ENCODE data around the gene COL2A1. TPM values are rescaled to one million over a fixed set of nuclear protein-coding genes. Genes with fewer than 3 reads are reported as not detected.
A peak's percentile ranks its signal among the peaks of the same experiment; 100 is the strongest.

The COL2A1 gene
- total RNA-seq, 1 donor from 2014 or later: 1.9 TPM

DNA sequence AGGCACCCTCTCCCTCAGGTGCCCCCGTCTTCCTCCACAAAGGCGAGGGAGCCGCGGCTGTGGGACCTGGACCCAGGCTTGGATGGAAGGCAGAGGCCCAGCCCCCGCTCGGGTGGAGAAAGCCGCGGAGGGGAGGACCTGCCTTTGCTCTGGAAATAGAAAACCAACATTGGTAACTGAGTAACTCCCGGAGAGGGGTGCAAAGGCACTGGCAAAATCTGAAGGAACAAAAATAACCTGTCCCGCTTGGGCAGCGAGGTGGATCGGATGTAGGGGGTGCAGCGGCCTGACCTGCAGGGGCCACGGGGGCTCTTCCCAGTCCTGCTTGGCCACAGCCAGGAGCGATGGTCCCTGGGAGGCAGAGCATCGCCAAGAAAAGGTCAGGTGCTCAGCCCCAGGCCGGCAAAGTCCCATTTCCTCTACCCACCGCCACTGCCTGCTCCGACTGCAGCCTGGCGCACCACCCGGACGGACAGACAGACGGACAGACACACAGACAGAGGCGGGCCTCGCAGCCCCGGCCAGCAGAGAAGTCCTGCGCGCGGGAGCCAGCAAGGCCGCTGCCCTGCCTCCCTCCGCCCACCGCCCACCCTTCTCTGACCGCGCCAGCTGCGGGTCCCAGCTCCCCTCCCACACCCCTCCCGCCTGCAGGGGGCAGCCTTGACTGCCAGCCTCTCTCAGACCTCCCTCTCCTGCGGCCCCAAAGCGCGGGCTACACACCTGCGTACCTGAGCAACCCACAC, 62.2 kb downstream of the COL2A1 start:
- DNase-seq (ENCODE audit: low spot score): peak; percentile 80
- Mint-ChIP-seq H3K27ac (ENCODE audit: unreplicated experiment) (no peak overlapping the region), H3K9me3 (ENCODE audit: unreplicated experiment) (no peaks in the 10 kb centered on the region), H3K4me1 (ENCODE audit: unreplicated experiment) (peaks cover 5% of the 10 kb centered on the region), H3K4me3 (ENCODE audit: unreplicated experiment) (no peak overlapping the region), H3K27me3 (ENCODE audit: unreplicated experiment) (peaks cover 19% of the 10 kb centered on the region), H3K36me3 (ENCODE audit: low read depth, unreplicated experiment) (peaks cover 3% of the 10 kb centered on the region)
- TF ChIP-seq, protein P1, sequence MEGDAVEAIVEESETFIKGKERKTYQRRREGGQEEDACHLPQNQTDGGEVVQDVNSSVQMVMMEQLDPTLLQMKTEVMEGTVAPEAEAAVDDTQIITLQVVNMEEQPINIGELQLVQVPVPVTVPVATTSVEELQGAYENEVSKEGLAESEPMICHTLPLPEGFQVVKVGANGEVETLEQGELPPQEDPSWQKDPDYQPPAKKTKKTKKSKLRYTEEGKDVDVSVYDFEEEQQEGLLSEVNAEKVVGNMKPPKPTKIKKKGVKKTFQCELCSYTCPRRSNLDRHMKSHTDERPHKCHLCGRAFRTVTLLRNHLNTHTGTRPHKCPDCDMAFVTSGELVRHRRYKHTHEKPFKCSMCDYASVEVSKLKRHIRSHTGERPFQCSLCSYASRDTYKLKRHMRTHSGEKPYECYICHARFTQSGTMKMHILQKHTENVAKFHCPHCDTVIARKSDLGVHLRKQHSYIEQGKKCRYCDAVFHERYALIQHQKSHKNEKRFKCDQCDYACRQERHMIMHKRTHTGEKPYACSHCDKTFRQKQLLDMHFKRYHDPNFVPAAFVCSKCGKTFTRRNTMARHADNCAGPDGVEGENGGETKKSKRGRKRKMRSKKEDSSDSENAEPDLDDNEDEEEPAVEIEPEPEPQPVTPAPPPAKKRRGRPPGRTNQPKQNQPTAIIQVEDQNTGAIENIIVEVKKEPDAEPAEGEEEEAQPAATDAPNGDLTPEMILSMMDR (IDR thresholded peaks at IDR 0.05; ENCODE audit: unreplicated experiment): peak; percentile 40

DNA sequence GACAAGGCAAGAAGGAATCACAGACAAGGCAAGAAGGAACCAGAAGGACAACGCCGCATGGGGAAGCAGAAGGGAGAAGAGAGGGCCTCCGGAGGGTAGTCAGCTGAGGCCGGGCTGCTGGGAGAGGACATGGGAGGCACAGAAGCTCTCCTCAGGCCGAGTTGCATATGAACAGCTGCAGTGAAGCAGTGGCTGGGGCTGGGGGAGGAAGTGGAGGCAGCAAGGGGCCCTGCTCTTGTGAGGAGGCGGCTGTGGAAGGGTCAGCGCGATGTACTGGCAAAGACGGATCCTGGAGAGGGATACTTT, 62.8 kb downstream of the COL2A1 start:
- H3K27me3 Mint-ChIP-seq (ENCODE audit: unreplicated experiment): peaks cover 15% of the 10 kb centered on the region
- H3K9me3 Mint-ChIP-seq (ENCODE audit: unreplicated experiment): no peaks in the 10 kb centered on the region
- H3K4me3 Mint-ChIP-seq (ENCODE audit: unreplicated experiment): peak overlapping the region; percentile 43
- H3K27ac Mint-ChIP-seq (ENCODE audit: unreplicated experiment): peak overlapping the region; percentile 0
- no peak for DNase-seq (ENCODE audit: low spot score)
- H3K36me3 Mint-ChIP-seq (ENCODE audit: low read depth, unreplicated experiment): peaks cover 3% of the 10 kb centered on the region
- TF ChIP-seq, protein P1 (IDR thresholded peaks at IDR 0.05; ENCODE audit: unreplicated experiment): no peak
- peaks cover 5% of the 10 kb centered on the region for H3K4me1 Mint-ChIP-seq (ENCODE audit: unreplicated experiment)

DNA sequence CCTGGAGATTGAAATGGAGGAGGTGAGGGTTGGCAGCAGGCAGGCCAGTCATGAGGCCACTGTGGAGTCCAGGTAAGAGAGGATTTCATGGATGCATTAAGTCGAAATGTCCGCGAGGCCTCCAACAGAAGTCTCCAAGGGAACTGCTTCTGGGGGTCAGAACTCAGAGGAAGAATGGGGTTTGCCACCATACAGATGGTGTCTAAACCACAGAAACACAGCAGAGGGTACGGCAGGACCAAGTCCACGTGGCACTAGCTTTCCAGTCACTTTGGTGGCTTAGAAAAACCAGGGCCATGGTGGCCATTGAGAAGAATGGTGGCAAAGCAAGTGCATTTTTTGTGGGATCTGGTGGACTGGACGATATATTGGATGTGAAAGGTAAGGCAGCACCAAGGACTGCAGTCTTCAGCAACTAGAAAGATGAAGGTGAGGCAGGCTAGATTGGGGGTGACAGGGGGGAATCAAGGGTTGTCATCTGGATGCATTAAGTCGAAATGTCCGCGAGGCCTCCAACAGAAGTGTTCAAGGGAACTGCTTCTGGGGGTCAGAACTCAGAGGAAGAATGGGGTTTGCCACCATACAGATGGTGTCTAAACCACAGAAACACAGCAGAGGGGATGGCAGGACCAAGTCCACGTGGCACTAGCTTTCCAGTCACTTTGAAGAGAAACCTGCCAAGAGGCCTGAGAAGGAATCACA, 63.4 kb downstream of the COL2A1 start:
- peaks cover 3% of the 10 kb centered on the region for H3K36me3 Mint-ChIP-seq (ENCODE audit: low read depth, unreplicated experiment)
- no peaks in the 10 kb centered on the region for H3K9me3 Mint-ChIP-seq (ENCODE audit: unreplicated experiment)
- peaks cover 5% of the 10 kb centered on the region for H3K4me1 Mint-ChIP-seq (ENCODE audit: unreplicated experiment)
- peak overlapping the region; percentile 43 for H3K4me3 Mint-ChIP-seq (ENCODE audit: unreplicated experiment)
- DNase-seq (ENCODE audit: low spot score): no peak
- TF ChIP-seq, protein P1 (IDR thresholded peaks at IDR 0.05; ENCODE audit: unreplicated experiment): no peak
- H3K27me3 Mint-ChIP-seq (ENCODE audit: unreplicated experiment): peaks cover 13% of the 10 kb centered on the region
- peak overlapping the region; percentile 0 for H3K27ac Mint-ChIP-seq (ENCODE audit: unreplicated experiment)

DNA sequence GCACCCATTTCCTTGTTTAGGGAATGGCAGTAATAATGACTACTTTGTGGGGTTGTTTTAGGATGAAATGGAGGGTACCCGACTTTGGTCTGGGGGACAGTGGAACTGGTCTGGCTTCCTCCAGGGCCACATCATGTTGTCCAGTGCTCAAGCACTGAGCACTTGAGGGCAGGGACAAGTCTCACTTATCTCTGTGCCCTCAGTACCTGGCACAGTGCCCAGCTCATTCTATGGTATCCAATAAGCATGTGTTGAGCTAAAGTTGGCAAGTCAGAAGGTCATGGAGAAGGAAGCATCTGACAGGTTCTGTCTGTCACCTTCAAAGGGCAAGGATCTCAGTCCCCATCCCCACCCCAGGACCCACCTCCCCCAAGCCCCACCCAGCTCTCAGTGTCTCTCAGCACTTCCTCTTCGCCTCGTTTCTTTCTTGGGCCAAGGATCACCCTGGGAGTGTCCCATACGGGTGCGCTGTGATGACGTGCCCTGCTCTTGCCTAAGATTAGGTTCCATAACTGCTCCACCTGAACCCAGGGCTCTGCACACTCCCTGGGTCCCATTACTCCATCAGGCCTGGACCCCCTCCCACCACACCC, 65.2 kb downstream of the COL2A1 start:
- Mint-ChIP-seq H3K27me3 (ENCODE audit: unreplicated experiment) (peaks cover 12% of the 10 kb centered on the region), H3K9me3 (ENCODE audit: unreplicated experiment) (no peaks in the 10 kb centered on the region), H3K4me3 (ENCODE audit: unreplicated experiment) (no peak overlapping the region), H3K36me3 (ENCODE audit: low read depth, unreplicated experiment) (peaks cover 3% of the 10 kb centered on the region), H3K27ac (ENCODE audit: unreplicated experiment) (no peak overlapping the region), H3K4me1 (ENCODE audit: unreplicated experiment) (peaks cover 5% of the 10 kb centered on the region)
- TF ChIP-seq, protein P1 (IDR thresholded peaks at IDR 0.05; ENCODE audit: unreplicated experiment): no peak
- no peak for DNase-seq (ENCODE audit: low spot score)

DNA sequence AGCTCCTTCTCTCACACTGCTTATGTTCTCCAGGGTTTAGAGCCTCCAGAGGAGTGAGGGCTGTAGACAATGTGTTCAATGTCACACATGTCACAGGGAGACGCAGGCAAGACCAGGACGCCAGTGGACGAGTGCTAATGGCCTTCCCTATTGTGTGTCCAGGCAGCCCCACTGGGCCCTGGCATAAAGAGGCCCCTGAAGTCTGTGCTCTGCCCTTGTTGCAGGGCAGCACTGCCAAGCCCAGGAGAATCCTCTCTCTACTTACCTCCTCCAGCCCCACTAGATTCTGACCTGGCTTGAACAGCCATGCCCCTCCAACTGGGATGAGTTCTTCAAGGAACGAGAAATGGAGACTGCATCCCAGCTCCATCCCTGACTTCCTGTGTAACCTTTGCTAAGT, 65.7 kb downstream of the COL2A1 start:
- no peak overlapping the region for H3K4me3 Mint-ChIP-seq (ENCODE audit: unreplicated experiment)
- no peaks in the 10 kb centered on the region for H3K9me3 Mint-ChIP-seq (ENCODE audit: unreplicated experiment)
- H3K36me3 Mint-ChIP-seq (ENCODE audit: low read depth, unreplicated experiment): peaks cover 3% of the 10 kb centered on the region
- peaks cover 12% of the 10 kb centered on the region for H3K27me3 Mint-ChIP-seq (ENCODE audit: unreplicated experiment)
- TF ChIP-seq, protein P1 (IDR thresholded peaks at IDR 0.05; ENCODE audit: unreplicated experiment): no peak
- no peak overlapping the region for H3K27ac Mint-ChIP-seq (ENCODE audit: unreplicated experiment)
- DNase-seq (ENCODE audit: low spot score): no peak
- peaks cover 5% of the 10 kb centered on the region for H3K4me1 Mint-ChIP-seq (ENCODE audit: unreplicated experiment)

All from endothelial cell (in vitro differentiated cells).